H1 (cell line): ENCODE results near the gene EPB41L4A.
"Not testable (repeated sequence)": the region's sequence is repeated elsewhere in the genome, so short reads cannot be mapped to it uniquely, and the experiment has no call there.

Experiments used
- BRCA1 ChIP-seq: IDR thresholded peaks from 2 replicates; pipeline ENCODE4 v1.6.1; 2012; ENCODE audit warnings: low read depth, low read length, improper control_type of control experiment
- CREB1 ChIP-seq: IDR thresholded peaks from 2 replicates; pipeline ENCODE4 v1.6.1; 2012; ENCODE audit warnings: inconsistent platforms
- EP300 ChIP-seq, 2 experiments: IDR thresholded peaks; 1 replicate in 1 of 2; 2 replicates in 1 of 2; pipeline ENCODE4 v1.6.1; 2011 to 2012; ENCODE audit warnings: low read depth in 2 of 2, low read length in 2 of 2, mild to moderate bottlenecking in 2 of 2, borderline replicate concordance in 1 of 2, inconsistent platforms in 1 of 2, moderate library complexity in 1 of 2
- EZH2 ChIP-seq: fragments of 200-600 bp; sonication (generic); IDR thresholded peaks from 2 replicates; pipeline ENCODE4 v1.7.1; 2012; ENCODE audit warnings: low read depth, mild to moderate bottlenecking, moderate library complexity, low read length, inconsistent platforms; ENCODE audit not compliant: severe bottlenecking
- JUN ChIP-seq: IDR thresholded peaks from 2 replicates; pipeline ENCODE4 v1.6.1; 2011; ENCODE audit warnings: low read depth, mild to moderate bottlenecking, improper control_type of control experiment, low read length
- MAX ChIP-seq: IDR thresholded peaks from 2 replicates; pipeline ENCODE4 v1.6.1; 2012; ENCODE audit warnings: inconsistent platforms
- POLR2A ChIP-seq, 2 experiments: IDR thresholded peaks; 1 replicate in 1 of 2; 2 replicates in 1 of 2; pipeline ENCODE4 v1.6.1; 2011; ENCODE audit warnings: low read depth in 2 of 2, low read length in 2 of 2, mild to moderate bottlenecking in 2 of 2; ENCODE audit errors: control extremely low read depth in 1 of 2
- POLR2AphosphoS5 ChIP-seq: IDR thresholded peaks from 2 replicates; pipeline ENCODE4 v1.6.1; 2011; ENCODE audit warnings: low read depth, low read length
- POU5F1 ChIP-seq: IDR thresholded peaks from 2 replicates; pipeline ENCODE4 v1.6.1; 2011; ENCODE audit warnings: low read depth, mild to moderate bottlenecking, low read length, moderate library complexity
- RAD21 ChIP-seq, 2 experiments: IDR thresholded peaks in 1 of 2; conservative IDR thresholded peaks in 1 of 2; 2 replicates each; pipeline ENCODE4 v1.6.1; 2011; ENCODE audit warnings: low read depth in 2 of 2, low read length in 2 of 2, improper control_type of control experiment in 1 of 2, inconsistent platforms in 1 of 2, mild to moderate bottlenecking in 1 of 2, moderate library complexity in 1 of 2
- SP2 ChIP-seq: IDR thresholded peaks from 2 replicates; pipeline ENCODE4 v1.6.1; 2012; ENCODE audit warnings: mild to moderate bottlenecking, low read length, inconsistent platforms
- TCF12 ChIP-seq: IDR thresholded peaks from 2 replicates; pipeline ENCODE4 v1.6.1; 2011; ENCODE audit warnings: low read depth, mild to moderate bottlenecking, low read length
- YY1 ChIP-seq: IDR thresholded peaks from 2 replicates; pipeline ENCODE4 v1.6.1; 2011; ENCODE audit warnings: low read depth, mild to moderate bottlenecking, low read length
- TF ChIP-seq, protein P1 (sequence below), 3 experiments: IDR thresholded peaks; 1 replicate in 2 of 3; 2 replicates in 1 of 3; pipeline versions ENCODE4 v1.5.1 to v1.6.1; 2011; ENCODE audit warnings: low read length in 3 of 3, mild to moderate bottlenecking in 3 of 3, inconsistent platforms in 2 of 3, low read depth in 1 of 3, moderate library complexity in 1 of 3; ENCODE audit not compliant: insufficient read depth in 1 of 3; ENCODE audit errors: control extremely low read depth in 1 of 3

DNA sequence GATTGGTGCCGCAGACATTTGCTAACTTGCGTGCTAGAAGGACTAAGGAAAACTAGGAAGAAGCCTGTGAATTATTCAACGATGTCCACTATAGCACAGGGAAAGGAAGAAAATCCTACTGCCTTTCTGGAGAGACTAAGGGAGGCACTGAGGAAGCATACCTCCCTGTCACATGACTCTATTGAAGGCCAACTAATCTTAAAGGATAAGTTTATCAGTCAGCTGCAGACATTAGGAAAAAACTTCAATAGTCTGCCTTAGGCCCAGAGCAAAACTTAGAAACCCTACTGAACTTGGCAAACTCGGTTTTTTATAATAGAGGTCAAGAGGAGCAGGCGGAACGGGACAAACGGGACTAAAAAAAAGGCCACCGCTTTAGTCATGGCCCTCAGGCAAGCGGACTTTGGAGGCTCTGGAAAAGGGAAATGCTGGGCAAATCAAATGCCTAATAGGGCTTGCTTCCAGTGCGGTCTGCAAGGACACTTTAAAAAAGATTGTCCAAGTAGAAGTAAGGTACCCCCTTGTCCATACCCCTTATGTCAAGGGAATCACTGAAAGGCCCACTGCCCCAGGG lies 28.2 kb upstream of the EPB41L4A start:
- TF ChIP-seq YY1; POLR2AphosphoS5; JUN; RAD21 (IDR thresholded peaks at IDR 0.05 in 1 of 2, conservative IDR thresholded peaks at IDR 0.05 in 1 of 2; ENCODE audit: low read depth in 2 of 2, low read length in 2 of 2); POLR2A (IDR thresholded peaks at IDR 0.05; ENCODE audit: control extremely low read depth in 1 of 2, low read depth in 2 of 2, low read length in 2 of 2); SP2; CREB1; EZH2; EP300 (IDR thresholded peaks at IDR 0.05; ENCODE audit: borderline replicate concordance in 1 of 2, low read depth in 2 of 2, low read length in 2 of 2); MAX; TCF12; BRCA1; POU5F1: not testable (repeated sequence)
- TF ChIP-seq, protein P1, sequence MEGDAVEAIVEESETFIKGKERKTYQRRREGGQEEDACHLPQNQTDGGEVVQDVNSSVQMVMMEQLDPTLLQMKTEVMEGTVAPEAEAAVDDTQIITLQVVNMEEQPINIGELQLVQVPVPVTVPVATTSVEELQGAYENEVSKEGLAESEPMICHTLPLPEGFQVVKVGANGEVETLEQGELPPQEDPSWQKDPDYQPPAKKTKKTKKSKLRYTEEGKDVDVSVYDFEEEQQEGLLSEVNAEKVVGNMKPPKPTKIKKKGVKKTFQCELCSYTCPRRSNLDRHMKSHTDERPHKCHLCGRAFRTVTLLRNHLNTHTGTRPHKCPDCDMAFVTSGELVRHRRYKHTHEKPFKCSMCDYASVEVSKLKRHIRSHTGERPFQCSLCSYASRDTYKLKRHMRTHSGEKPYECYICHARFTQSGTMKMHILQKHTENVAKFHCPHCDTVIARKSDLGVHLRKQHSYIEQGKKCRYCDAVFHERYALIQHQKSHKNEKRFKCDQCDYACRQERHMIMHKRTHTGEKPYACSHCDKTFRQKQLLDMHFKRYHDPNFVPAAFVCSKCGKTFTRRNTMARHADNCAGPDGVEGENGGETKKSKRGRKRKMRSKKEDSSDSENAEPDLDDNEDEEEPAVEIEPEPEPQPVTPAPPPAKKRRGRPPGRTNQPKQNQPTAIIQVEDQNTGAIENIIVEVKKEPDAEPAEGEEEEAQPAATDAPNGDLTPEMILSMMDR (IDR thresholded peaks at IDR 0.05; ENCODE audit: control extremely low read depth in 1 of 3, insufficient read depth in 1 of 3, low read depth in 1 of 3, low read length in 3 of 3): not testable (repeated sequence)
